Measurements from ENCODE around the gene EREG. TPM values are rescaled to one million over a fixed set of nuclear protein-coding genes. Genes with fewer than 3 reads are reported as not detected.
"Not testable (repeated sequence)": the region's sequence is repeated elsewhere in the genome, so short reads cannot be mapped to it uniquely, and the experiment has no call there.

Gene EREG
- total and polyA plus RNA-seq, 12 donors = 0.08 to 1.4 (median 0.30) TPM; not detected in 8

- H3K9me3 ChIP-seq (replicated peaks in 1 of 3) = peaks cover 0 to 7% (median 0%) of the 10 kb centered on the region in 3 donors
- no peak overlapping the region for H3K27ac ChIP-seq
- no peak overlapping the region for H3K4me3 ChIP-seq
- no peaks in the 10 kb centered on the region for H3K4me1 ChIP-seq (replicated peaks in 1 of 2)
- no peaks in the 10 kb centered on the region for H3K36me3 ChIP-seq (replicated peaks in 1 of 2)
- no peaks in the 10 kb centered on the region for H3K27me3 ChIP-seq
- DNase-seq = no peak
- TF ChIP-seq POLR2A (IDR thresholded peaks at IDR 0.05) (no peak), CTCF (IDR thresholded peaks at IDR 0.05) (no peak)
- intact Hi-C loops (cut with DNase I) = no loop called here
These were observed 25.4 kb upstream of the EREG start for GRCh38 chr4:74339501-74339900.

- H3K36me3 ChIP-seq (replicated peaks in 1 of 2); H3K4me1 ChIP-seq (replicated peaks in 1 of 2); H3K9me3 ChIP-seq (replicated peaks in 1 of 3); H3K27me3 ChIP-seq; H3K4me3 ChIP-seq; intact Hi-C loops (cut with DNase I); H3K27ac ChIP-seq; DNase-seq: not testable (repeated sequence)
These were observed 24.5 kb upstream of the EREG start for GRCh38 chr4:74340421-74340820.

GRCh38 chr4:74344031-74344430 lies 20.9 kb upstream of the EREG start:
- WGBS, 4 donors = 27 to 67% (median 58%) methylated on average over 1 of the region's 1 CpG
- H3K9me3 ChIP-seq (replicated peaks in 1 of 3) = peaks cover 0 to 7% (median 0%) of the 10 kb centered on the region in 3 donors
- no peak for DNase-seq

GRCh38 chr4:74353858-74354257 lies 11.1 kb upstream of the EREG start:
- Histone ChIP-seq H3K36me3 (replicated peaks in 1 of 2) (no peaks in the 10 kb centered on the region), H3K4me1 (replicated peaks in 1 of 2) (no peaks in the 10 kb centered on the region), H3K27ac (no peak overlapping the region), H3K4me3 (no peak overlapping the region), H3K27me3 (no peaks in the 10 kb centered on the region), H3K9me3 (replicated peaks in 1 of 3) (no peaks in the 10 kb centered on the region)
- 62 to 70% (median 65%) methylated on average over 4 of the region's 4 CpGs for WGBS, 4 donors
- DNase-seq = no peak
- intact Hi-C loops (cut with DNase I) = no loop called here
- TF ChIP-seq POLR2A (IDR thresholded peaks at IDR 0.05) (no peak), CTCF (IDR thresholded peaks at IDR 0.05) (no peak)

More at GRCh38 chr4:74344031-74344430, 20.9 kb upstream of the EREG start:
- Histone ChIP-seq H3K36me3 (replicated peaks in 1 of 2) (no peaks in the 10 kb centered on the region), H3K4me3 (no peak overlapping the region), H3K27ac (no peak overlapping the region), H3K4me1 (replicated peaks in 1 of 2) (no peaks in the 10 kb centered on the region), H3K27me3 (no peaks in the 10 kb centered on the region)
- TF ChIP-seq CTCF (IDR thresholded peaks at IDR 0.05) = no peak
- no peak for TF ChIP-seq POLR2A (IDR thresholded peaks at IDR 0.05)
- intact Hi-C loops (cut with DNase I) = no loop called here

GRCh38 chr4:74357965-74358364 lies 7.0 kb upstream of the EREG start:
- 72 to 85% (median 75%) methylated on average over 1 of the region's 1 CpG for WGBS, 4 donors
- Histone ChIP-seq H3K4me3 (no peak overlapping the region), H3K9me3 (replicated peaks in 1 of 3) (no peaks in the 10 kb centered on the region), H3K27me3 (no peaks in the 10 kb centered on the region), H3K36me3 (replicated peaks in 1 of 2) (no peaks in the 10 kb centered on the region), H3K27ac (no peak overlapping the region), H3K4me1 (replicated peaks in 1 of 2) (no peaks in the 10 kb centered on the region)
- intact Hi-C loops (cut with DNase I) = no loop called here
- TF ChIP-seq CTCF (IDR thresholded peaks at IDR 0.05) (no peak), POLR2A (IDR thresholded peaks at IDR 0.05) (no peak)
- DNase-seq = no peak
